HS-27A (cell line): ENCODE results near the gene SLC66A1.
A peak's percentile ranks its signal among the peaks of the same experiment; 100 is the strongest.

Experiments used
- DNase-seq: peaks from one replicate; pipeline ENCODE4 v3.0.0-alpha.2; 2012; ENCODE audit warnings: low read depth, missing footprints

Gene SLC66A1

GRCh38 chr1:19305880-19306279 is 6.2 kb upstream of the SLC66A1 start:
- DNase-seq, result no peak

- DNase-seq, result no peak
These were observed 5.2 kb upstream of the SLC66A1 start for GRCh38 chr1:19306941-19307340.

GRCh38 chr1:19307794-19308508 is 4.2 kb upstream of the SLC66A1 start:
- DNase-seq, result no peak

GRCh38 chr1:19308509-19308907 is 3.6 kb upstream of the SLC66A1 start:
- DNase-seq, result no peak

GRCh38 chr1:19309123-19309813 is 2.9 kb upstream of the SLC66A1 start:
- no peak for DNase-seq

- DNase-seq, result no peak
These were observed 2.1 kb upstream of the SLC66A1 start for GRCh38 chr1:19310061-19310460.

GRCh38 chr1:19310720-19311502 is 1.2 kb upstream of the SLC66A1 start:
- no peak for DNase-seq

GRCh38 chr1:19311503-19311930 is 609 bp upstream of the SLC66A1 start:
- DNase-seq, result no peak

- DNase-seq, result peak; percentile 50
These were observed 883 bp downstream of the SLC66A1 start for GRCh38 chr1:19312782-19313635.

- DNase-seq, result no peak
These were observed 1.5 kb downstream of the SLC66A1 start for GRCh38 chr1:19313636-19313959.

- no peak for DNase-seq
These were observed 2.1 kb downstream of the SLC66A1 start for GRCh38 chr1:19313961-19314882.

- no peak for DNase-seq
These were observed 3.5 kb downstream of the SLC66A1 start for GRCh38 chr1:19315378-19316198.

GRCh38 chr1:19317126-19317910 is 5.2 kb downstream of the SLC66A1 start:
- DNase-seq, result no peak

GRCh38 chr1:19319196-19319595 is 7.1 kb downstream of the SLC66A1 start:
- no peak for DNase-seq

GRCh38 chr1:19321071-19321470 is 8.9 kb downstream of the SLC66A1 start:
- DNase-seq, result no peak

- DNase-seq, result no peak
These were observed 10.4 kb downstream of the SLC66A1 start for GRCh38 chr1:19322481-19322880.

- no peak for DNase-seq
These were observed 12.0 kb downstream of the SLC66A1 start for GRCh38 chr1:19323987-19324664.

- no peak for DNase-seq
These were observed 12.5 kb downstream of the SLC66A1 start for GRCh38 chr1:19324665-19324990.
